ENCODE results near the gene ASTN1.
"Not testable (repeated sequence)": the region's sequence is repeated elsewhere in the genome, so short reads cannot be mapped to it uniquely, and the experiment has no call there.

Gene ASTN1

DNA sequence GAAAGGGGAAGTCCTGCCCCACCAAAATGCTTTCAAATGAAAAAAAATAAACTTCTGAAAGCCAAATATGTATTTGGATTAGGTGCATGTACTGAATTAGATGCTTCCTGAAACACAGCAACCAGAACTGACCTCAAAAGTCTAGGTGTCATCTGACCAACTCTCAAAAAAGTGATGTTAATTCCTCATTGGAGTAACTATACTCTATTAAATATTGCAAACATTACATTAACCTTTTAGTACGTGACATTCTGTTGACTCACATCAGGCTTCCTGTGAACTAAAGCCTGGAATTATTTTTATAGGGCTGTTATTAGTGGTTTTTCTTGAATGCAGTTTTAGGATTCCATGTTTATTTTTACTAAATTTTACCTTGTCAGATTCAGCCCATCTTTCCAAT is 73.5 kb downstream of the ASTN1 start:
- TF ChIP-seq, protein P1, sequence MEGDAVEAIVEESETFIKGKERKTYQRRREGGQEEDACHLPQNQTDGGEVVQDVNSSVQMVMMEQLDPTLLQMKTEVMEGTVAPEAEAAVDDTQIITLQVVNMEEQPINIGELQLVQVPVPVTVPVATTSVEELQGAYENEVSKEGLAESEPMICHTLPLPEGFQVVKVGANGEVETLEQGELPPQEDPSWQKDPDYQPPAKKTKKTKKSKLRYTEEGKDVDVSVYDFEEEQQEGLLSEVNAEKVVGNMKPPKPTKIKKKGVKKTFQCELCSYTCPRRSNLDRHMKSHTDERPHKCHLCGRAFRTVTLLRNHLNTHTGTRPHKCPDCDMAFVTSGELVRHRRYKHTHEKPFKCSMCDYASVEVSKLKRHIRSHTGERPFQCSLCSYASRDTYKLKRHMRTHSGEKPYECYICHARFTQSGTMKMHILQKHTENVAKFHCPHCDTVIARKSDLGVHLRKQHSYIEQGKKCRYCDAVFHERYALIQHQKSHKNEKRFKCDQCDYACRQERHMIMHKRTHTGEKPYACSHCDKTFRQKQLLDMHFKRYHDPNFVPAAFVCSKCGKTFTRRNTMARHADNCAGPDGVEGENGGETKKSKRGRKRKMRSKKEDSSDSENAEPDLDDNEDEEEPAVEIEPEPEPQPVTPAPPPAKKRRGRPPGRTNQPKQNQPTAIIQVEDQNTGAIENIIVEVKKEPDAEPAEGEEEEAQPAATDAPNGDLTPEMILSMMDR (conservative IDR thresholded peaks at IDR 0.05; ENCODE audit: low read depth, low read length), result no peak
- DNase-seq (ENCODE audit: low read depth), result no peak
- H3K4me3 ChIP-seq (ENCODE audit: low read length), result no peak overlapping the region

DNA sequence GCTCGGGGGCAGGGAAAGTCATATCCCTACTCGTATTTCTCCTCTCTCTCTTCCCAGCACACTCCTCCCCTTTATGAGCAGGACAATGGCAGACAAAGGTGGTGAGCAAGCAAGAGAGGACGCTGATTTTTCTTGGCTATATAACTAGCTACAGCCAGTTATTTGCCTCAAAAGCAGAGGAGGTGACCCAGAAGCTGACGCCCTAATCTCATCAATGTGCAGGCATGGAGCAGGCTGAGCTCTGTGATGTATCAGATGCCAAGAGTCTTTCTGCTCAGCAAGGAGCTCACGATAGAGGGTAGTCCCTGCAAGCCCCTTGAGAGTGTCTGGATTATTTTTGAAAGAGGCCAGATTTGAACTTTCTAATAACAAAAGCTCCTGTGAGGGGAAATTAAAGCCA is 75.5 kb downstream of the ASTN1 start:
- H3K4me3 ChIP-seq (ENCODE audit: low read length), result no peak overlapping the region
- TF ChIP-seq, protein P1 (conservative IDR thresholded peaks at IDR 0.05; ENCODE audit: low read depth, low read length), result no peak
- DNase-seq (ENCODE audit: low read depth), result no peak

GRCh38 chr1:177082855-177083693 is 81.4 kb downstream of the ASTN1 start:
- no peak overlapping the region for H3K4me3 ChIP-seq (ENCODE audit: low read length)
- DNase-seq (ENCODE audit: low read depth), result no peak
- TF ChIP-seq, protein P1 (conservative IDR thresholded peaks at IDR 0.05; ENCODE audit: low read depth, low read length), result no peak

DNA sequence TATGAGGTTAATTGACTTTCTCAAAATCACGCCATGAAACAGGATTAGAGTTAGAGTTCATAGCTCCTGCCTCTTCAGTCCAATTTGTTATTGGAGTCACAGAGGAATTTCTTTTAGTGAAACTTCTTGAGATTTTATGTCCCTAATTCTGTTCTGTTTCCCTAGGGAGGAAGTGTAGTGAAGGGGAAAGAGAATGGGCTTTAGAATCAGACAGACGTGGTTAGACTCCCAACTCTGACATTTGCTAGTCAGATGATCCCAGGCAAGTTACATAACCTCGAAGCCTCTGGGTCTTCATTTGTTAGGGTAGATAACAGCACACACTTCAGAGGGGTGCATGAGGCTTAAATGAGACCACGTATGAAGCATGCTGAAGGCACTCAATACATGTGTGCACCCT is 83.9 kb downstream of the ASTN1 start:
- TF ChIP-seq, protein P1 (conservative IDR thresholded peaks at IDR 0.05; ENCODE audit: low read depth, low read length), result no peak
- H3K4me3 ChIP-seq (ENCODE audit: low read length), result no peak overlapping the region
- no peak for DNase-seq (ENCODE audit: low read depth)

DNA sequence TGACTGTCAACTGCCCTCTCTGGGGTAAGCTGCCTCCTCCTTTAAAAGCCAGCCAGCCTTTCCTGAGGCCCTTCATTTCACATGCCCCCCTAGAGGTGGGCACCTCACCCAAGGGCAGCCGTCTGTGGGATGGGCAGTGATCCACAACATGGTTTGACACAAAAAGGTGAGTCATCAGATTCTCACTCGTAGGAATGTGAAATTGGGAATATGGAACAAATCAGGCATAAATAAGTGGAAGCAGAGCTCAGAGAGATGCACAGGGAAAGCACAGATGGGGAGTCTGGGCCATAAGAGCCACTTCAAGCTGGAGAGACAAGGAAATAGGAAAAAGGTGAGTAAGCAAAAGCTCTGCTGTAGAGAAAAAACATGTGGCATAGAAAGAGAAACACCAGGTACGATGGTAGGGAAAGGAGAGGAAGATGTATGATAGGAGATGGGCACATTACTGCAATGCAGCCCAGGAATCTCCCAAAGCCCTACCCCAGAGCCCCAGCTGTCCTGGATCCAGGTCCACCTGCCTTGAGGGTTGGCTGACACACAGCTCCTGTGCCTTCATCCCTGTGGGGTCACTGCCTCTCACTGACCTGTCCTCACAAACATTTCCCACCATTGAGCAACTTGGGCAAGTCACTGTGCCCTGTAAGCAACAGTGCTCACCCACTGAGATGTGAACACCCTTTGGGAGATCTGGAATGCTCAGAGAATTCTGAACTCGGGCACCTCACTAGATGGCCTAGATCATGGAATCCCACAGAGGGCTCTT is 86.6 kb downstream of the ASTN1 start:
- no peak for DNase-seq (ENCODE audit: low read depth)
- TF ChIP-seq, protein P1 (conservative IDR thresholded peaks at IDR 0.05; ENCODE audit: low read depth, low read length), result no peak
- H3K4me3 ChIP-seq (ENCODE audit: low read length), result no peak overlapping the region

DNA sequence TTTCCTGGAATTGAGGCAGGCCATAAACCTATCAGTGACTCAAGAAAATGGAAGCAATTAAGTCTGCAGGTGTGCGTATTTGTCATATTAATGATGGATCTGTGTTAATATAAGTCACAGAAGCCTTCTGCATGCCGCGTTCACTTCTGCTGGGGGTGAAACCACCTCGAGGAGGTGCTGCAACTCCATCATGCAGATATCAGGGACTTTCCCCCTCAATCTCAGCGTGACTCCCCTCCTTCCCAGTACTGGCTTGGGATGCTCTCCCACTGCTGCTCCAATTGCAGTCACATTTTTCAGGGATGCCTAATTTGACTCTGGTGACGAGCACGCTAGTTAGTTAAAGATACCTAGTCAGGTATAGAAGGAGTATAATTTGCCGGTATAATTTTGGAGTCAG is 87.5 kb downstream of the ASTN1 start:
- DNase-seq (ENCODE audit: low read depth), result no peak
- no peak overlapping the region for H3K4me3 ChIP-seq (ENCODE audit: low read length)
- TF ChIP-seq, protein P1 (conservative IDR thresholded peaks at IDR 0.05; ENCODE audit: low read depth, low read length), result no peak

GRCh38 chr1:177074811-177075210 is 89.7 kb downstream of the ASTN1 start:
- not testable (repeated sequence) for DNase-seq (ENCODE audit: low read depth)

More at GRCh38 chr1:177074811-177075210, 89.7 kb downstream of the ASTN1 start:
- not testable (repeated sequence) for H3K4me3 ChIP-seq (ENCODE audit: low read length)
